ENCODE results near the gene FBXL20.

DNA sequence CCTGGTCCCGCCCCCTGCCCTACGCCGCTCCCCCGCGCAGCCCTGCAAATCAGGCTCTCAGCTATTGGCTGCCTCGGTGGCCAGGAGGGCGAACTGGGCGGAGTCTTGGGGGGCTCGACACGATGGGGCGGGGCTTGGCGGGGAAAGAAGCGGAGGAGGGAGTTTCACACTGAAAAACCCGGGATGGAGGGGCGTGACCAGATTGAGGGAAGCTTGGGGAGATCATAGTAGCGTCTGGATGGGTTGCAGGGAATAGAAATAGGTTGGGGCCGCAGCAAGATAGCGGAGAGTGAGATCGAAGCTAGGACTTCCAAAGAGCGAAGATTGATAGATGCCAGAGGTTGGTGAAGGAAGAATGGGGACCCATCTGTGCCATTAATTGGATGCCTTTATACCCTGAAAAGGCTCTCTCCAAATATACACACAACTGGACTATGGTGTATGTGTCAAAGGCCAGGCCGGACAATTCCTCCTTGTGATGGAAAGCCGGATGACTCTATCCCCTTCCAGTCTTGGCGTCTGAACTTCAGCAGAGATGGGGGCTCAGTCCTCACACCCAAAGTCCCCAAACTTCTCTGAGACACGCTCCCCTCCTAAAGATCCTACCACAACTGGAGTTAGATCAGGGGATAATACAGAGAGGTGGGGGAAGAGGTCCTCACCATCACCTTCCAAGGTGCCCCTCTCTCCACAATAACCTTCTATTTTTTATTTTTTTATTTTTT is 175.3 kb downstream of the FBXL20 start:
- TF ChIP-seq, protein P1, sequence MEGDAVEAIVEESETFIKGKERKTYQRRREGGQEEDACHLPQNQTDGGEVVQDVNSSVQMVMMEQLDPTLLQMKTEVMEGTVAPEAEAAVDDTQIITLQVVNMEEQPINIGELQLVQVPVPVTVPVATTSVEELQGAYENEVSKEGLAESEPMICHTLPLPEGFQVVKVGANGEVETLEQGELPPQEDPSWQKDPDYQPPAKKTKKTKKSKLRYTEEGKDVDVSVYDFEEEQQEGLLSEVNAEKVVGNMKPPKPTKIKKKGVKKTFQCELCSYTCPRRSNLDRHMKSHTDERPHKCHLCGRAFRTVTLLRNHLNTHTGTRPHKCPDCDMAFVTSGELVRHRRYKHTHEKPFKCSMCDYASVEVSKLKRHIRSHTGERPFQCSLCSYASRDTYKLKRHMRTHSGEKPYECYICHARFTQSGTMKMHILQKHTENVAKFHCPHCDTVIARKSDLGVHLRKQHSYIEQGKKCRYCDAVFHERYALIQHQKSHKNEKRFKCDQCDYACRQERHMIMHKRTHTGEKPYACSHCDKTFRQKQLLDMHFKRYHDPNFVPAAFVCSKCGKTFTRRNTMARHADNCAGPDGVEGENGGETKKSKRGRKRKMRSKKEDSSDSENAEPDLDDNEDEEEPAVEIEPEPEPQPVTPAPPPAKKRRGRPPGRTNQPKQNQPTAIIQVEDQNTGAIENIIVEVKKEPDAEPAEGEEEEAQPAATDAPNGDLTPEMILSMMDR (IDR thresholded peaks at IDR 0.05; ENCODE audit: low read length): no peak
- TF ChIP-seq EZH2 (IDR thresholded peaks at IDR 0.05; ENCODE audit: borderline replicate concordance, low read length): no peak

All from OCI-LY1 (cell line).